GM03348 (cell line): Measurements from ENCODE around the gene MUSTN1.

Experiments used
- DNase-seq: peaks from one replicate; pipeline ENCODE4 v3.0.0; 2012; ENCODE audit warnings: low spot score

Gene MUSTN1

GRCh38 chr3:52784931-52785590 lies 49.8 kb downstream of the MUSTN1 start:
- DNase-seq: no peak

- DNase-seq: no peak
Measured at GRCh38 chr3:52784021-52784621, 50.7 kb downstream of the MUSTN1 start.

- no peak for DNase-seq
Measured at GRCh38 chr3:52783211-52783555, 51.6 kb downstream of the MUSTN1 start.
